MCF 10A (cell line): ENCODE results near the gene BICRAL. TPM values are rescaled to one million over a fixed set of nuclear protein-coding genes. Genes with fewer than 3 reads are reported as not detected.

Experiments
- BruUV-seq: library from RNA; stranded (reverse); fragments of 400-500 nt; replicated peaks from 2 replicates; lab custom pipeline; 2021; lab: Mats Ljungman, UMichigan
- CTCF ChIA-PET: fragments of 300-600 bp; sonication (Branson Sonifier 250); formaldehyde crosslinking; extraction: SDS; loops from one replicate; lab custom pipeline; 2021; ENCODE audit warnings: antibody characterized with exemption, inconsistent platforms; lab: Yijun Ruan, JAX
- POLR2A ChIA-PET: fragments of 300-600, 350-650 bp; sonication (Branson Sonifier 250); formaldehyde crosslinking; extraction: SDS; loops from one replicate; lab custom pipeline; 2020; ENCODE audit warnings: antibody characterized with exemption, inconsistent platforms; lab: Yijun Ruan, JAX
- DNase-seq: peaks from one replicate; pipeline ENCODE4 v3.0.0-alpha.2; 2018; ENCODE audit not compliant: unreplicated experiment
- H3K27ac Mint-ChIP-seq: one replicate; pipeline ENCODE4 v1.8.0; 2022; ENCODE audit warnings: mild to moderate bottlenecking, low read depth, mixed read lengths; ENCODE audit not compliant: unreplicated experiment
- H3K27me3 Mint-ChIP-seq: one replicate; pipeline ENCODE4 v1.8.0; 2022; ENCODE audit warnings: mixed read lengths; ENCODE audit not compliant: insufficient read depth, unreplicated experiment
- H3K36me3 Mint-ChIP-seq: one replicate; pipeline ENCODE4 v1.8.0; 2022; ENCODE audit warnings: mild to moderate bottlenecking, moderate library complexity, mixed read lengths; ENCODE audit not compliant: insufficient read depth, unreplicated experiment
- H3K4me1 Mint-ChIP-seq: one replicate; pipeline ENCODE4 v1.8.0; 2022; ENCODE audit warnings: mixed read lengths; ENCODE audit not compliant: insufficient read depth, unreplicated experiment
- H3K4me3 Mint-ChIP-seq: one replicate; pipeline ENCODE4 v1.8.0; 2022; ENCODE audit warnings: mild to moderate bottlenecking, moderate library complexity, mixed read lengths; ENCODE audit not compliant: unreplicated experiment
- H3K9me3 Mint-ChIP-seq: one replicate; pipeline ENCODE4 v1.8.0; 2022; ENCODE audit warnings: mixed read lengths; ENCODE audit not compliant: unreplicated experiment
- CTCF ChIP-seq: fragments of 200-600 bp; IDR thresholded peaks from one replicate; pipeline ENCODE4 v1.8.0; 2022; ENCODE audit warnings: antibody characterized with exemption, mild to moderate bottlenecking; ENCODE audit not compliant: unreplicated experiment
- intact Hi-C: fragments of 100-400 bp; cut with micrococcal nuclease; formaldehyde crosslinking; loops from 2 replicates; pipeline ENCODE4 v1.14.1; 2022
- total RNA-seq: library from RNA; stranded (reverse); gene quantifications from 2 replicates; pipeline ENCODE4 v1.2.3, GENCODE V29; 2022

Gene BICRAL
- total RNA-seq, 1 experiment from 2014 or later, result 9.8 TPM

GRCh38 chr6:42742116-42742894 is 39.5 kb upstream of the BICRAL start:
- peaks cover 10% of the 10 kb centered on the region for H3K4me1 Mint-ChIP-seq
- TF ChIP-seq CTCF, result no peak
- peak overlapping the region; percentile 12 for H3K4me3 Mint-ChIP-seq
- intact Hi-C loops, result no loop called here
- no peaks in the 10 kb centered on the region for H3K9me3 Mint-ChIP-seq
- no TSS peak for BruUV-seq
- no peaks in the 10 kb centered on the region for H3K27me3 Mint-ChIP-seq
- ChIA-PET POLR2A (interaction anchor here (0.6 to 2.3 kb wide), 16 partner anchors 10 to 703 kb away, joined by 3 to 26 read pairs (median 4); partner anchors contain the start of genes BICRAL, KLC4, MRPL2 and RPL7L1), CTCF (interaction anchor here (0.6 to 2.5 kb wide), 4 partner anchors 13 to 134 kb away, joined by 3 to 7 read pairs (median 4); no protein-coding TSS in a partner anchor)
- H3K27ac Mint-ChIP-seq, result no peak overlapping the region
- H3K36me3 Mint-ChIP-seq, result peaks cover 5% of the 10 kb centered on the region
- DNase-seq, result peak; percentile 59

DNA sequence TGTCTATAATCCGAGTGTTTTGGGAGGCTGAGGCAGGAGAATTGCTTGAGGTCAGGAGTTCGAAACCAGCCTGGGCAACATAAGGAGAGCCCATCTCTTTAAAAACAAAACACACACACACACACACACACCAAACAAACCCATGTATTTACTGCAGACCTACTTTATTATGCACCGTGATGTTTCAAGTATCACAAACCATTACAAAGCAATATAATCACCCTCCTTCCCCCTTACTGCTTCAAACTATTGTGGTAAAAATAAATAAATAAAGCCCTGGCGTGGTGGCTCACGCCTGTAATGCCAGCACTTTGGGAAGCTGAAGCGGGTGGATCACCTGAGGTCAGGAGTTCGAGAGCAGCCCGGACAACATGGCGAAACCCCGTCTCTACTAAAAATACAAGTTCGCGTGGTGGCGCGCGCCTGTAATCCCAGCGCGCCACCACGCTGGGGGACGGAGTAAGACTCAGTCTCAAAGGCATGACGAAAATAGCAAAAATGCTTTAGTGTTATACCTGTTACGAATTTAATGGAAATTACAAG is 37.4 kb upstream of the BICRAL start:
- TF ChIP-seq CTCF, result no peak
- H3K36me3 Mint-ChIP-seq, result peaks cover 10% of the 10 kb centered on the region
- peak overlapping the region; percentile 93 for H3K27ac Mint-ChIP-seq
- peak; percentile 25 for DNase-seq
- no peaks in the 10 kb centered on the region for H3K27me3 Mint-ChIP-seq
- H3K4me1 Mint-ChIP-seq, result peaks cover 23% of the 10 kb centered on the region
- no TSS peak for BruUV-seq
- no peaks in the 10 kb centered on the region for H3K9me3 Mint-ChIP-seq
- intact Hi-C loops, result no loop called here
- POLR2A ChIA-PET, result interaction anchor here (0.6 to 9.1 kb wide), 13 partner anchors 18 to 314 kb away, joined by 3 to 328 read pairs (median 12); partner anchors contain the start of genes BICRAL, MRPL2, PEX6 and RPL7L1
- peak overlapping the region; percentile 83 for H3K4me3 Mint-ChIP-seq
- CTCF ChIA-PET, result interaction anchor here (0.6 to 2.3 kb wide), 4 partner anchors 40 to 705 kb away, joined by 3 to 8 read pairs (median 4); no protein-coding TSS in a partner anchor

GRCh38 chr6:42745083-42745639 is 36.7 kb upstream of the BICRAL start:
- intact Hi-C loops, result no loop called here
- no TSS peak for BruUV-seq
- peaks cover 10% of the 10 kb centered on the region for H3K36me3 Mint-ChIP-seq
- TF ChIP-seq CTCF, result no peak
- H3K9me3 Mint-ChIP-seq, result no peaks in the 10 kb centered on the region
- no peak for DNase-seq
- peak overlapping the region; percentile 93 for H3K27ac Mint-ChIP-seq
- H3K4me1 Mint-ChIP-seq, result peaks cover 24% of the 10 kb centered on the region
- H3K4me3 Mint-ChIP-seq, result peak overlapping the region; percentile 83
- ChIA-PET CTCF (interaction anchor here (0.6 to 2.3 kb wide), 6 partner anchors 19 to 724 kb away, joined by 3 to 8 read pairs (median 4); no protein-coding TSS in a partner anchor), POLR2A (interaction anchor here (0.7 to 9.1 kb wide), 24 partner anchors 10 to 831 kb away, joined by 3 to 328 read pairs (median 5); partner anchors contain the start of genes BICRAL, CNPY3, KLHDC3 and MEA1)
- no peaks in the 10 kb centered on the region for H3K27me3 Mint-ChIP-seq
